HS-5 (cell line): ENCODE measurements around the gene PKNOX2.
A peak's percentile ranks its signal among the peaks of the same experiment; 100 is the strongest.

Experiments used
- DNase-seq: peaks from one replicate; pipeline ENCODE4 v3.0.0-alpha.2; 2012; ENCODE audit warnings: low read depth

PKNOX2 gene

GRCh38 chr11:125381499-125382044 lies 217.0 kb downstream of the PKNOX2 start:
- no peak for DNase-seq

- no peak for DNase-seq
Observed at GRCh38 chr11:125382314-125382791, 217.8 kb downstream of the PKNOX2 start.

GRCh38 chr11:125382822-125383221 lies 218.3 kb downstream of the PKNOX2 start:
- no peak for DNase-seq

DNA sequence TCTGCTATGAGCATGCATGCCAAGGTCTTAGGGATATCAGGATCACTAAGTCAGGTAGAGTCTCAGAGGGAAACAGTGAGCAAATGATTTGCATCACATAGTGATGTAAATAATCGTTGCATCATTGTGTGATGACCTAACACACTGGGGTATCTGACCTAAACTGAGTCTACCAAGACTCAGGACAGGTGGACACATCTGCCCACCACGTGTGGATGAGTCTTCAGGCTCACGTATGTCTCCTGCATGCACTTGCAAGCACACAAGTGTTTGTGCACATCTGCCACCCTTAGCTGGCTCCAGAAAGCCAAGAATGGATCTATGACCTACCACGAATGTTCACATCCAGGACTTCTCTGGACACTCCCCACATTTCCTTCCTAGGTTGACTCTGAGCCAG lies 220.3 kb downstream of the PKNOX2 start:
- DNase-seq: no peak

DNA sequence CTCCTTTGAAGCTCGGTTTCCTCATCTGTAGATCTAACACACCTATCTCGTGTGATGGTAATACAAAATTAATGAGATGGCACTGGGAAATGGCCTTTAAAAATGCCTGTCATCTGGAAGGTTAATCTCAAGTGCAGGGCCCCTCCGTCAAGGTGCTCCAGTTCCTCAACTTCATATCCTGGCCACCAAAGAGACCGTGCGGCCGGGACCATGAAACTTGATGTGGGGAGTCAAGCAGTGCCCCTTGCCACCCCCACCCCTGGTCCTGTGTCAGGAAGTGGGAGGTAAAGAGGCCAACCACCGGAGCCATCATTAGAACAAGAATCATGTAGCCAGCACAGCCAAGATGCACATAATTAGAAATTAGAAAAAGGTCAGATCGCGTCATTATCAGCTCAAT lies 223.3 kb downstream of the PKNOX2 start:
- DNase-seq: no peak

DNA sequence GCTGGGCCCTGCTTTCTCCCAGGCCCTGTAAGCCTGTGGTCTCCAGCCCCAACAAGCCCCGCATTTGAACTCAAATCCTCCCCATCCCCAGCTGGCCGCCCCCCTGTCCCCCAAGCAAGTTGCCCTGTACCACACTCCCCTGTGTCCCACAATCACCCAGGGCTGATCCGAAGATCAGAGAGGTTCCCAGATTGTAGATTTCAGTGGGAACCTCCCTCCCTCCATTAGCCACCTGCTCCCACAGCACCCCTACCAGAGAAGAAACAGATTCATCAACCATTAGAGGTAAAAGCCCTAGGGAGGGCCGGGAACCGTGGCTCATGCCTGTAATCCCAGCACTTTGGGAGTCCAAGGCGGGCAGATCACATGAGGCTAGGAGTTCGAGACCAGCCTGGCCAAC lies 224.1 kb downstream of the PKNOX2 start:
- no peak for DNase-seq

DNA sequence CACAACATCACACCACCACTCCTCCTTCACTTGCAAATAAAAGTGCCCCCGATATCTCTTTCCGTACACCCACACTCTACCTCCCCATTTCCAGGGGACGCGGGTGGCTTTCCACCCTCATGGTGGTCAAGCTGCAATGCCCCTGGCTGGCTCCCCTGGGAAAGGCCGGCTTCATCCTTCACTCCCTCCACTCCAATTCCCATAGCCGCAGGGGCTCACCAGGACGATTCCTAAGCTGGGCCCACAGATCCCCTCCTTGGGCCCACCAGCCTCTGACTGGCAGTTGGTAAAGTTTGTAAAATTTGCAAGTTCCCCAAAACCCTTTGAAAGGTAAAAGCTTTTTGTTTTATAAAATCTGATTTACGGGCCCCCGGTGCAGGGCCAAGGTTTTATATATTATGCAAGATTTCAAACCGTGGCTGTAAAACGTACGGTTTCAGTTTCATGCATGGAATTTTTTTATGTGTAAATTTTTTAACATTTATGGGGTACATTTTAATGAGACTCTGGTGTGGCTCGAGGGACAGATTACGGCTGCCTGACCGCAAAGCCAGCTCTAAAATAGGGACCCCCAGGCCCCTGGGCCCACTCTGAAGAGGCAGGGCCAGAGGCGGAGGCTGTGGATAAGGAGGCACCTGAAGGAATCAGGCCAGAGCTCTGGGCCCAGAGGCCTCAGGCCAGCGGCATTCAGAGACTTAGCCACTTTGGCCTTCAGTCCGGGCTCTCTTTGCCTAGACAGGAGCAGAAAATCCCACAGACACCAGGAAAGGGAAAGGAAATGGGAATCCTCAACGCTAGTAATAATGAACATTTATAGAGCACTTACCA lies 225.0 kb downstream of the PKNOX2 start:
- DNase-seq: no peak

- DNase-seq: peak; percentile 47
Observed at GRCh38 chr11:125390946-125391345, 226.4 kb downstream of the PKNOX2 start.

- no peak for DNase-seq
Observed at GRCh38 chr11:125393331-125393730, 228.8 kb downstream of the PKNOX2 start.

GRCh38 chr11:125394296-125394695 lies 229.7 kb downstream of the PKNOX2 start:
- no peak for DNase-seq

DNA sequence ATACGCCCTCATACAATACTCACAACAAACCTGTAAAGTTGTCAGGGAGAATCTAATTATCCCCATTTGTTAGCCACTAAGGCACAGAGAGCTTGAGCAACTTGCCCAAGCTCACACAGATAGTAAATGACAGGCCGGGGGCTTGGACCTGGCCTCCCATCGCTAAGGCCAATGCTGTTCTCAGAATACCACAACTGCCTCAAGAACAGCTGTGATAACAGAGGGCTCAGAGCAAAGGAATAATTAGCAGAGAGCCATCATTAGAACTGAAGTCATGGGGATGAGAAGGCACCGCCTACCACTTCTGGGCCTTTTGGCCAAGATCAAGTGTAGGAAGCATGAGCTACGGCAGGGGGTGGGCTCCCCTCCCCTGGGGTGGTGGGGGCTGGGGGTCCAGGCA lies 232.9 kb downstream of the PKNOX2 start:
- DNase-seq: no peak

DNA sequence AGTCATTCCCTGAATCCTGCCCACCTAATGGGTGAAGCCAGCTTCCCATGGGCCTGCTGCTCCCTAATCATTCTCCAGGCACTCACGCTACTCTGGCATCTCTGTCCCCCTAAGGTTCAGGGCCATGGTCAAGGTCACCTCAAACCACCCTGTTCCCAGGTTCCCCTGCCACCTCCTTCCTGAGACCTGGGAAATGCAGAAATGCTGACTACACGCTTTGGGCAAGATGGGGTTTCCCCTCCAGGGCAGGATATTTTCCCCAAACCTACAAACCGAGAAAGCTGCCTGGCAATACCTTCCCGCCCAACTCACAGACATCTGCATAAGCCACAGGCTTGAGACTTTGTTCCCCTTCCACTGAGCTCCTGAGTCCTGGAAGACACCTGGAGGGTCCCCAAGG lies 233.9 kb downstream of the PKNOX2 start:
- DNase-seq: no peak

- no peak for DNase-seq
Observed at GRCh38 chr11:125398994-125399640, 234.6 kb downstream of the PKNOX2 start.

- no peak for DNase-seq
Observed at GRCh38 chr11:125399945-125400344, 235.4 kb downstream of the PKNOX2 start.

- no peak for DNase-seq
Observed at GRCh38 chr11:125401235-125401634, 236.7 kb downstream of the PKNOX2 start.

DNA sequence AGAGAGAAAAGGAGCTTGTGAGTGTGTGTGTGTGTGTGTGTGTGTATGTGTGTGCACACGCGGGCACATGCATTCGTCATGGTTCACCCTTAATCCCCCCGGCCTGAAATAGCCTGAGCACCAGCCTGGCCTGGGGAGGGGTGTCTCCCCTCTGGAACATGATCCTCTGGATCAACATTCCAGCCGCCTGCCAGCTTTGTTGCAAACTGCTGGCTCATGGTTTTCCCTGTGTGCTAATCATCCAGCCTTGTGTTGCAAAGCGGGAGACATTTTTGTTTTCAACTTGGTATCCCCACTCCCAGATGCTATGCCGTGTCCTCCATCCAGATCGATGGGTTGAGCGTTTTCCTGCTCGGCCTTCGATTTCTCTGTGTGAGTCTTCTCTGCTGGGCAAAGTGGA lies 237.2 kb downstream of the PKNOX2 start:
- DNase-seq: no peak

DNA sequence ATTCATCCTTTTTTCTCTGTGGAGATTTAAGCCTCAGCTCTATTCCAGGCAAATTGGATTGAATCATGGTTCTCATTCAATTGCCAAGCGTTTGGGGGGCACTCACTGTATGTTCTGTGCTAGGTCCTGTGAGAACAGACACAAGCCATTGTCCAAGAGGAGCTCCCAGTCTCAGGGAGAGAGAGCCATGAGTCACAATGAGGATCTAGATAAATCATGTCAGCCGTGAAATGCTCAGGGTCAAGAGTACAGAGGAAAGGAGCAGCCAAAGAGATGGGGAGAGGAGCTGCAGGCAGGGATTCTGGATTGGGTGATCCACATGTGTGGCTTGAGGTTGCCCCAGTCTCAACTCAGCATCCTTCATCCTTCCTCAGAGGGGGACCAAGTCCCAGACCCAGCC lies 237.9 kb downstream of the PKNOX2 start:
- DNase-seq: no peak

- no peak for DNase-seq
Observed at GRCh38 chr11:125404157-125404810, 239.7 kb downstream of the PKNOX2 start.

DNA sequence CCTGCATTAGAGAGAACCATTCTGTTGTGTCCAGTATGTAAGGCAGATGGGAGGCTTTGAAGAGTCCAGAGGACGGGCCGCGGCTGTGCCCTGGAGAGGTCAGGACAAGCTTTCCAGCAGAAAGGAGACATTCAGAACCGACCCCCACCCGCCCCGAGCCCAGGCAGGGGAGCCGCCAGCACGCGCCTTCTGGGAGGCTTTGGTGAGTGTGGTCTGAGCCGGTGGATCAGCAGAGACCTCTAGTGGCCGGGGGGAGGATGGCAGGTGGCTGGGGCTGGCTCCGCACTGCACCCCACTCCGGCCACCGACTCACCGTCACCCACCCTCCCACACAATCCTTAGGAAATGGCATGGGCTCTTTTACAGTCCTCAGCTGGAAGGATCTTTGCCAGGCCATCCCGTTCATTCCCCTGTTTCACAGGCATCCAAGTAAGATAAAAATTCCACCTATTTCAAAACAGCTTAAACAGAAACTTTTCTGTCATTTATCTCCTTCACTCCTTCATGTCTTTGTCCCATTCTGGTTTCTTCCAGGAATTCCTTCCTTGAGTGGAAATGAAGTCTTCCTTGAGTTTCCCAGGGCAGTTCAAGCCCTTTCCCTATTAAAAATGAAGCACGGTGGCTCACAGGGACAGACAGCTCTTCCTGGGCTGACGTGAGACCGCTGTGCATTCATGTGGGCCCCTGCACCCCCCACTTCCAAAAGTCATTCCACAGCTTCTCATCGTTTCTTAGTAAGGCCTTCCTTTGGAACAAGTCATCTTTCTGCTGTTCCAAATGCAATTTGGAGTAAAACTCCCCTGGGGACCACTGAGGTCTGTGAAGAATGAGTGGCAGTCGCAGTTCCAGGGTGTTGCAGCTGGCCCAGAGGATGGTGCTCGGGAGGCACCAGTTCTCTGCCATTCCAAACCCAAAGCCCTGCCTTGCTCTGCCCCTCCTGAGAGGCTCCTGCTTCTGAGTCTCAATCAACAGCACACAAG lies 240.6 kb downstream of the PKNOX2 start:
- no peak for DNase-seq

DNA sequence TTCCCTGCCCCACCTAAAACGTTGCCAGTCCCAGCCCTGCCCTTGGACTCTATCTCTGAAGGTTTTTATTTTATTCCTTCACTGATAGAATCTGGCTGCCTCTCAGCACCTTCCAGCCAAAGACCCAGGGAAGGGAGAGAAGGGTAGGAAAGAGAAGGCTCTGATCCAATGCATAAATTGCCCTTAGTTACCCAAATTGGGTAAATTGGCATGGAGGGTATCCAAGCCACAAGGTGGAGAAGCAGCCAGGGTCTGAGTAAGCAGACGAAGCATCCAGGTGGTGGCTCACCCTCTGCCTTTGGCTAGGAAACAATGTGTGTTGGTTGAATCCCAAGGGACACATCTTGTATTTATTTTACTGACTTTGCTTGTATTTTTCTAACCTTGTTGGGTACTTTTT lies 242.5 kb downstream of the PKNOX2 start:
- DNase-seq: no peak

GRCh38 chr11:125408311-125408711 lies 243.8 kb downstream of the PKNOX2 start:
- no peak for DNase-seq

- DNase-seq: no peak
Observed at GRCh38 chr11:125410091-125410490, 245.5 kb downstream of the PKNOX2 start.
